ENCODE data around the gene STK32C. TPM values are rescaled to one million over a fixed set of nuclear protein-coding genes. Genes with fewer than 3 reads are reported as not detected.

STK32C gene
- total RNA-seq, 1 experiment from 2014 or later: 16.5 TPM

DNA sequence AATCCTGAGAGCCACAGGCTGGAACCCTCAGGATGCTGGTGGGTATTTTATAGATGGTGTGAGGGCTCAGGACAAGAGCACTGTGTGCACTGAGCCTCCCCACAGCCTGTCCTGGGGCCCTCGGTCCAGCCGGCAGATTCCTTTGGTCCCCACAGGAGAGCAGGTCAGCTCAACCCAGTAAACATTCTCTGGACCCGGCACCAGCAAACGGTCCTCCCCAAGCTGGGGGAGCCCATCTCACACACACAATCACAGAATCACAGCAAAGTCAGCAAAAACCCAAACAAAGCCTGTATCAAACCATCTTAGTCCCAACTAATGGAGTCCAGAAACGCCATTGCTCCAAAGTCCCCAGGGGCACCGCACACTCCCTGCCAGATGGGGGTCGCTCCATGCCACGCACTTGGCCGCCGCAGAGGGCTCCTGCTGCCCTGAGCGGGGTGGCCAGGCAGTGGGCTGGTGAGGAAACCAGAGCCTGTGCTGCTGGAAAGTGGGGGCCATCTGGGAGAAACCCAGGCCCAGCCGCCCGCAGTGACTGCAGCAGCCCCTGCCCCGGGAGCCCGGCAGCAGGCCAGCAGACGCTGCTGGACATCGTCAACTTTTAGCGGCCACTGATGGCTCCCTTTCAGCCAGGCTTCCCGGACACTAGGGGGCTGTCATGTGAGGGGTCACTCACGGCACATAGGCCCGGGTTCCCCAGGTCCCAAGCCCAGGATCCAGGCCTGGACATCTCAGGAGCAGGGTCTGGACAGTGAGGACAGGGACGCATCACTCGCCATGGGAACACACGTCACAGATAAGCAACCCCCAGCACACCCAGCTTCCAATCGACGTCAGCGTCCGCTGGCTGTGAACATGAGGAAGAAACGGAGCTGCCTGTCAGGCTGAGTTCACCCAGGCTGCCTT, 68.4 kb downstream of the STK32C start:
- POLR2A ChIA-PET (ENCODE audit: low non-redundant PET): no interaction called here
- BruUV-seq (replicated peaks): no TSS peak
- Histone ChIP-seq H3K9me3 (ENCODE audit: low read depth, low read length, poor library complexity, severe bottlenecking) (no peaks in the 10 kb centered on the region), H3K4me1 (ENCODE audit: insufficient read depth, low read length, poor library complexity, severe bottlenecking) (no peaks in the 10 kb centered on the region), H3K27me3 (replicated peaks; ENCODE audit: insufficient read depth, low read depth, low read length, poor library complexity) (no peaks in the 10 kb centered on the region), H3K36me3 (ENCODE audit: insufficient read depth, low read length, poor library complexity, severe bottlenecking) (no peaks in the 10 kb centered on the region), H3K27ac (ENCODE audit: low read depth, low read length, poor library complexity, severe bottlenecking) (no peak overlapping the region), H3K4me3 (ENCODE audit: low read depth, low read length, poor library complexity, severe bottlenecking) (no peak overlapping the region)
- intact Hi-C loops (cut with micrococcal nuclease; ENCODE audit: unreplicated experiment): no loop called here
- DNase-seq (ENCODE audit: low spot score): no peak
- TF ChIP-seq CTCF (conservative IDR thresholded peaks at IDR 0.05; ENCODE audit: low read depth, low read length): no peak
- TF ChIP-seq EZH2 (IDR thresholded peaks at IDR 0.05; ENCODE audit: borderline replicate concordance, low read depth, low read length, poor library complexity, severe bottlenecking): no peak
- CTCF ChIA-PET: no interaction called here

- no peaks in the 10 kb centered on the region for H3K36me3 ChIP-seq (ENCODE audit: insufficient read depth, low read length, poor library complexity, severe bottlenecking)
- TF ChIP-seq CTCF (conservative IDR thresholded peaks at IDR 0.05; ENCODE audit: low read depth, low read length) (no peak), EZH2 (IDR thresholded peaks at IDR 0.05; ENCODE audit: borderline replicate concordance, low read depth, low read length, poor library complexity, severe bottlenecking) (no peak)
- H3K4me1 ChIP-seq (ENCODE audit: insufficient read depth, low read length, poor library complexity, severe bottlenecking): no peaks in the 10 kb centered on the region
- CTCF ChIA-PET: no interaction called here
- no peak for DNase-seq (ENCODE audit: low spot score)
- BruUV-seq (replicated peaks): no TSS peak
- H3K9me3 ChIP-seq (ENCODE audit: low read depth, low read length, poor library complexity, severe bottlenecking): no peaks in the 10 kb centered on the region
- POLR2A ChIA-PET (ENCODE audit: low non-redundant PET): no interaction called here
- no peaks in the 10 kb centered on the region for H3K27me3 ChIP-seq (replicated peaks; ENCODE audit: insufficient read depth, low read depth, low read length, poor library complexity)
- H3K27ac ChIP-seq (ENCODE audit: low read depth, low read length, poor library complexity, severe bottlenecking): no peak overlapping the region
- H3K4me3 ChIP-seq (ENCODE audit: low read depth, low read length, poor library complexity, severe bottlenecking): no peak overlapping the region
- intact Hi-C loops (cut with micrococcal nuclease; ENCODE audit: unreplicated experiment): no loop called here
Observed at GRCh38 chr10:132238371-132239125, 69.2 kb downstream of the STK32C start.

- no peaks in the 10 kb centered on the region for H3K4me1 ChIP-seq (ENCODE audit: insufficient read depth, low read length, poor library complexity, severe bottlenecking)
- no peaks in the 10 kb centered on the region for H3K9me3 ChIP-seq (ENCODE audit: low read depth, low read length, poor library complexity, severe bottlenecking)
- no peak for DNase-seq (ENCODE audit: low spot score)
- intact Hi-C loops (cut with micrococcal nuclease; ENCODE audit: unreplicated experiment): no loop called here
- no peak overlapping the region for H3K4me3 ChIP-seq (ENCODE audit: low read depth, low read length, poor library complexity, severe bottlenecking)
- no peaks in the 10 kb centered on the region for H3K36me3 ChIP-seq (ENCODE audit: insufficient read depth, low read length, poor library complexity, severe bottlenecking)
- H3K27me3 ChIP-seq (replicated peaks; ENCODE audit: insufficient read depth, low read depth, low read length, poor library complexity): no peaks in the 10 kb centered on the region
- CTCF ChIA-PET: no interaction called here
- no peak overlapping the region for H3K27ac ChIP-seq (ENCODE audit: low read depth, low read length, poor library complexity, severe bottlenecking)
- POLR2A ChIA-PET (ENCODE audit: low non-redundant PET): no interaction called here
- no peak for TF ChIP-seq EZH2 (IDR thresholded peaks at IDR 0.05; ENCODE audit: borderline replicate concordance, low read depth, low read length, poor library complexity, severe bottlenecking)
- TF ChIP-seq CTCF (conservative IDR thresholded peaks at IDR 0.05; ENCODE audit: low read depth, low read length): no peak
- no TSS peak for BruUV-seq (replicated peaks)
Observed at GRCh38 chr10:132237871-132238270, 69.9 kb downstream of the STK32C start.

Measured in A673 (cell line).